ENCODE measurements around the gene SCAF8. TPM values are rescaled to one million over a fixed set of nuclear protein-coding genes. Genes with fewer than 3 reads are reported as not detected.

SCAF8 gene
- total and polyA plus RNA-seq, 2 of the 4 experiments (the other 2 are of a cell fraction) = 16.1 to 23.5 TPM

DNA sequence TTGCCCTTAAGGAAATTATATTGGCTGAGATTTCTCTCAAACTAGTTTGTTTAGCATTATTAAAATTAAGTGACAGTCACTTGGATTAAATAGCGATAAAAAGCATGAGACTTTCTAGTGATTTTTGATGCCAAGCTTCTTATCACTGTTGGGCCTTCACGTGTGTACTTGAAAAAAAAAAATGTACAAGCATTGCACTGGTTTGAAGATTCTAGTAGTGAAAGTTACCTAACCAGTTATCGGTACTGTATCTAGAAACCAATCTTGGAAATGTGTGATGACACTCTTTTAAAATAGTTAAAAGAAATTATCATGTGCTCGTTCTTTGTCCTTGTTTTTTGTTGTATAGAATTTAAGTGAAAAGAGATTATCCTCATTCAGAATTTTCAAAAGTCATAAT lies 102.1 kb downstream of the SCAF8 start:
- Histone ChIP-seq H3K27me3 (ENCODE audit: control insufficient read depth, insufficient read depth, low read length) (no peaks in the 10 kb centered on the region), H4K5ac (ENCODE audit: low read depth, low read length) (no peak overlapping the region), H3K9ac (ENCODE audit: low read depth, low read length) (no peak overlapping the region), H4K20me1 (ENCODE audit: insufficient read depth, low read length) (peaks cover 15% of the 10 kb centered on the region; the same call in 1 of the 2 replicates), H4K91ac (ENCODE audit: insufficient read depth, low read depth, low read length) (no peak overlapping the region), H3K4me2 (ENCODE audit: low read depth, low read length) (no peak overlapping the region), H2BK20ac (ENCODE audit: low read depth, low read length) (no peak overlapping the region), H3K27ac (ENCODE audit: insufficient read depth, low read length) (no peak overlapping the region), H3K9me3 (ENCODE audit: control insufficient read depth, insufficient read depth, low read length) (no peaks in the 10 kb centered on the region), H3K23ac (ENCODE audit: low read depth, low read length) (no peak overlapping the region), H3K79me1 (ENCODE audit: low read depth in 1 of 2, low read length in 2 of 2) (peaks cover 18 to 43% of the 10 kb centered on the region in 2 experiments), H2AFZ (replicated peaks; ENCODE audit: low read length, poor library complexity) (no peak overlapping the region), H3K18ac (ENCODE audit: low read depth, low read length) (no peak overlapping the region), H2AK5ac (ENCODE audit: low read depth, low read length) (no peak overlapping the region), H4K8ac (ENCODE audit: low read depth in 2 of 2, low read length in 2 of 2) (no peak overlapping the region), H3K4me3 (ENCODE audit: insufficient read depth, low read depth, low read length) (no peak overlapping the region), H2BK15ac (ENCODE audit: low read depth, low read length) (no peak overlapping the region), H3K4me1 (ENCODE audit: control insufficient read depth, insufficient read depth, low read length) (0 out of 2 replicates have a peak, but pooled peaks cover 2% of the 10 kb centered on the region), H3K9me1 (ENCODE audit: insufficient read depth, low read length) (no peaks in the 10 kb centered on the region), H3K14ac (replicated peaks; ENCODE audit: low read depth, low read length) (no peak overlapping the region), H2BK120ac (ENCODE audit: low read depth, low read length) (no peak overlapping the region), H2AK9ac (replicated peaks; ENCODE audit: low read depth, low read length, poor library complexity) (no peak overlapping the region), H2BK5ac (ENCODE audit: low read depth, low read length, poor library complexity, severe bottlenecking) (no peak overlapping the region), H3K4ac (ENCODE audit: low read depth, low read length) (no peak overlapping the region), H3K36me3 (ENCODE audit: control insufficient read depth, insufficient read depth, low read length) (peaks cover 17% of the 10 kb centered on the region), H3K56ac (ENCODE audit: extremely low read depth, insufficient read depth, low read length) (no peak overlapping the region)
- DNase-seq (no peak), ATAC-seq (ENCODE audit: low read depth) (no peak)
- intact Hi-C loops (cut with micrococcal nuclease) = no loop called here
- no peak for TF ChIP-seq BHLHE40 (IDR thresholded peaks at IDR 0.05; ENCODE audit: low read depth, low read length)
- TF ChIP-seq MAFK (IDR thresholded peaks at IDR 0.05; ENCODE audit: low read depth, low read length) = no peak
- TF ChIP-seq RFX5 (IDR thresholded peaks at IDR 0.05; ENCODE audit: low read depth, low read length) = no peak
- TF ChIP-seq CTCF (conservative IDR thresholded peaks at IDR 0.05; ENCODE audit: low read depth, low read length) = no peak
- TF ChIP-seq MXI1 (IDR thresholded peaks at IDR 0.05; ENCODE audit: borderline replicate concordance, low read depth, low read length) = no peak
- no peak for TF ChIP-seq MAZ (IDR thresholded peaks at IDR 0.05; ENCODE audit: borderline replicate concordance, low read depth, low read length)
- no peak for TF ChIP-seq NFE2L2 (IDR thresholded peaks at IDR 0.05; ENCODE audit: low read depth, low read length)
- no peak for TF ChIP-seq CEBPB (IDR thresholded peaks at IDR 0.05; ENCODE audit: low read depth, low read length)
- no peak for TF ChIP-seq SMC3 (IDR thresholded peaks at IDR 0.05; ENCODE audit: low read depth, low read length)
- no peak for TF ChIP-seq RCOR1 (IDR thresholded peaks at IDR 0.05; ENCODE audit: insufficient replicate concordance, low read length)
- TF ChIP-seq USF2 (IDR thresholded peaks at IDR 0.05; ENCODE audit: low read depth, low read length) = no peak
- TF ChIP-seq CHD1 (IDR thresholded peaks at IDR 0.05; ENCODE audit: low read depth, low read length) = no peak
- TF ChIP-seq POLR2A (IDR thresholded peaks at IDR 0.05; ENCODE audit: low read depth, low read length) = no peak
- no peak for TF ChIP-seq FOS (IDR thresholded peaks at IDR 0.05; ENCODE audit: low read depth, low read length)
- TF ChIP-seq RAD21 (IDR thresholded peaks at IDR 0.05; ENCODE audit: low read length) = no peak
- TF ChIP-seq ELK1 (IDR thresholded peaks at IDR 0.05; ENCODE audit: borderline replicate concordance, low read depth, low read length) = no peak
- dilution Hi-C loops (cut with HindIII; ENCODE audit: low sequenced_read_pairs, unreplicated experiment) = no loop called here
- WGBS, 2 experiments (ENCODE audit: extremely low coverage in 2 of 2, insufficient read length in 1 of 2) = 50% methylated on average over 2 of the region's 4 CpGs; no CpG with 5 or more reads in 1 of the 2 experiments
- CTCF ChIA-PET = interaction anchor here (0.5 kb wide), 1 partner anchor 130 kb away, joined by 3 read pairs; no protein-coding TSS in a partner anchor
- POLR2A ChIA-PET (ENCODE audit: unreplicated experiment) = interaction anchor here (0.7 kb wide), 1 partner anchor 202 kb away, joined by 3 read pairs; no protein-coding TSS in a partner anchor
- no TSS peak for BruUV-seq (replicated peaks)
- in situ Hi-C loops (cut with MboI; ENCODE audit: low sequenced_read_pairs) = no loop called here
